HG02938 (cell line): ENCODE measurements around the gene YARS1.

Source experiments
- ATAC-seq: cut with Tn5 transposase; IDR thresholded peaks from one replicate; pipeline ENCODE4 v1.9.1; 2021; ENCODE audit warnings: mild to moderate bottlenecking, moderate library complexity; ENCODE audit not compliant: unreplicated experiment

Gene YARS1

GRCh38 chr1:32766328-32766972 lies 50.7 kb downstream of the YARS1 start:
- no peak for ATAC-seq

GRCh38 chr1:32765570-32766327 lies 51.4 kb downstream of the YARS1 start:
- no peak for ATAC-seq

GRCh38 chr1:32764826-32765569 lies 52.2 kb downstream of the YARS1 start:
- no peak for ATAC-seq

- ATAC-seq, result no peak
Observed at GRCh38 chr1:32763221-32763620, 53.9 kb downstream of the YARS1 start.

- ATAC-seq, result no peak
Observed at GRCh38 chr1:32761936-32762335, 55.2 kb downstream of the YARS1 start.

GRCh38 chr1:32761253-32761877 lies 55.8 kb downstream of the YARS1 start:
- no peak for ATAC-seq

- no peak for ATAC-seq
Observed at GRCh38 chr1:32759997-32760623, 57.0 kb downstream of the YARS1 start.

- no peak for ATAC-seq
Observed at GRCh38 chr1:32759521-32759981, 57.6 kb downstream of the YARS1 start.

GRCh38 chr1:32758795-32759430 lies 58.2 kb downstream of the YARS1 start:
- ATAC-seq, result no peak

- ATAC-seq, result no peak
Observed at GRCh38 chr1:32758177-32758794, 58.9 kb downstream of the YARS1 start.

GRCh38 chr1:32757213-32757895 lies 59.8 kb downstream of the YARS1 start:
- ATAC-seq, result no peak

- ATAC-seq, result no peak
Observed at GRCh38 chr1:32755810-32756159, 61.4 kb downstream of the YARS1 start.

GRCh38 chr1:32755098-32755809 lies 61.9 kb downstream of the YARS1 start:
- no peak for ATAC-seq

- no peak for ATAC-seq
Observed at GRCh38 chr1:32754317-32755097, 62.7 kb downstream of the YARS1 start.

- no peak for ATAC-seq
Observed at GRCh38 chr1:32753532-32754316, 63.4 kb downstream of the YARS1 start.

- ATAC-seq, result no peak
Observed at GRCh38 chr1:32749771-32750170, 67.4 kb downstream of the YARS1 start.

GRCh38 chr1:32749332-32749731 lies 67.8 kb downstream of the YARS1 start:
- ATAC-seq, result no peak
